GM21526 (cell line): Measurements from ENCODE around the gene RFX6.

Source experiments
- ATAC-seq: cut with Tn5 transposase; IDR thresholded peaks from one replicate; pipeline ENCODE4 v1.9.1; 2021; ENCODE audit warnings: moderate library complexity; ENCODE audit not compliant: unreplicated experiment, low FRiP score

Gene RFX6

GRCh38 chr6:116969211-116969863, 92.3 kb downstream of the RFX6 start:
- peak; percentile 78 for ATAC-seq

GRCh38 chr6:116971959-116972358, 94.9 kb downstream of the RFX6 start:
- peak; percentile 77 for ATAC-seq

GRCh38 chr6:116973976-116974375, 96.9 kb downstream of the RFX6 start:
- no peak for ATAC-seq

GRCh38 chr6:116974526-116975316, 97.7 kb downstream of the RFX6 start:
- no peak for ATAC-seq

GRCh38 chr6:116975600-116975999, 98.6 kb downstream of the RFX6 start:
- no peak for ATAC-seq

GRCh38 chr6:116979560-116979959, 102.5 kb downstream of the RFX6 start:
- no peak for ATAC-seq
